IMR-90 (cell line): ENCODE results near the gene NREP. TPM values are rescaled to one million over a fixed set of nuclear protein-coding genes. Genes with fewer than 3 reads are reported as not detected.

ENCODE experiments used
- ATAC-seq: fragments of 200-7000 bp; cut with Tn5 transposase; 2 replicates; pipeline ENCODE4 v1.9.1; 2020; ENCODE audit warnings: low read depth, mild to moderate bottlenecking, moderate library complexity
- Bru-seq: library from RNA; stranded (reverse); fragments of 400-500 nt; gene quantifications from one replicate; lab custom pipeline; 2021; lab: Mats Ljungman, UMichigan
- BruChase-seq, 2 experiments: library from RNA; stranded (reverse); fragments of 400-500 nt; gene quantifications; one replicate each; lab custom pipeline; 2021; lab: Mats Ljungman, UMichigan
- BruUV-seq: library from RNA; stranded (reverse); fragments of 400-500 nt; replicated peaks from 2 replicates; lab custom pipeline; 2021; lab: Mats Ljungman, UMichigan
- CTCF ChIA-PET: fragments of 300-600 bp; formaldehyde crosslinking; extraction: SDS; loops from one replicate; lab custom pipeline; 2021; ENCODE audit warnings: antibody characterized with exemption; lab: Yijun Ruan, JAX
- POLR2A ChIA-PET: fragments of 300-600 bp; sonication (Branson Sonifier 250); formaldehyde crosslinking; loops from one replicate; lab custom pipeline; 2022; ENCODE audit warnings: antibody characterized with exemption; ENCODE audit not compliant: unreplicated experiment; lab: Charles Lee
- DNase-seq: peaks from one replicate; pipeline ENCODE4 v3.0.0; 2013
- H2AFZ ChIP-seq: replicated peaks from 2 replicates; pipeline ENCODE3; 2013; ENCODE audit warnings: low read length, mild to moderate bottlenecking; ENCODE audit not compliant: poor library complexity
- H2AK5ac ChIP-seq: 2 replicates; pipeline ENCODE4 v1.6.1; 2013; ENCODE audit warnings: low read depth, low read length, inconsistent platforms
- H2AK9ac ChIP-seq: replicated peaks from 2 replicates; pipeline ENCODE3; 2013; ENCODE audit warnings: mild to moderate bottlenecking, low read depth, low read length, moderate library complexity; ENCODE audit not compliant: poor library complexity
- H2BK120ac ChIP-seq: 2 replicates; pipeline ENCODE4 v1.6.1; 2013; ENCODE audit warnings: low read depth, low read length, inconsistent platforms
- H2BK15ac ChIP-seq: 3 replicates; pipeline ENCODE4 v1.6.1; 2013; ENCODE audit warnings: low read depth, low read length, inconsistent platforms
- H2BK20ac ChIP-seq: 2 replicates; pipeline ENCODE4 v1.6.1; 2013; ENCODE audit warnings: low read depth, mild to moderate bottlenecking, inconsistent platforms, low read length, moderate library complexity
- H2BK5ac ChIP-seq: 2 replicates; pipeline ENCODE4 v1.6.1; 2013; ENCODE audit warnings: mild to moderate bottlenecking, low read depth, low read length, inconsistent platforms; ENCODE audit not compliant: poor library complexity, severe bottlenecking
- H3K14ac ChIP-seq: replicated peaks from 2 replicates; pipeline ENCODE4 v1.6.1; 2013; ENCODE audit warnings: low read depth, low read length, inconsistent platforms
- H3K18ac ChIP-seq: 2 replicates; pipeline ENCODE4 v1.6.1; 2013; ENCODE audit warnings: low read depth, low read length, control low read depth
- H3K23ac ChIP-seq: 2 replicates; pipeline ENCODE4 v1.6.1; 2013; ENCODE audit warnings: low read depth, low read length, inconsistent platforms
- H3K27ac ChIP-seq: 2 replicates; pipeline ENCODE4 v1.5.1; 2013; ENCODE audit warnings: mild to moderate bottlenecking, control low read depth, low read length; ENCODE audit not compliant: insufficient read depth
- H3K27me3 ChIP-seq: 2 replicates; pipeline ENCODE4 v1.6.1; 2013; ENCODE audit warnings: low read length; ENCODE audit not compliant: control insufficient read depth, insufficient read depth
- H3K36me3 ChIP-seq: 2 replicates; pipeline ENCODE4 v1.6.1; 2013; ENCODE audit warnings: low read length, mixed read lengths; ENCODE audit not compliant: control insufficient read depth, insufficient read depth
- H3K4ac ChIP-seq: 2 replicates; pipeline ENCODE4 v1.6.1; 2013; ENCODE audit warnings: low read depth, low read length, inconsistent platforms
- H3K4me1 ChIP-seq: 2 replicates; pipeline ENCODE4 v1.6.1; 2013; ENCODE audit warnings: low read length, mixed read lengths; ENCODE audit not compliant: control insufficient read depth, insufficient read depth
- H3K4me2 ChIP-seq: 2 replicates; pipeline ENCODE4 v1.6.1; 2013; ENCODE audit warnings: low read depth, mild to moderate bottlenecking, control low read depth, low read length, moderate library complexity
- H3K4me3 ChIP-seq: 2 replicates; pipeline ENCODE4 v1.5.1; 2013; ENCODE audit warnings: low read depth, mild to moderate bottlenecking, control low read depth, low read length, moderate library complexity; ENCODE audit not compliant: insufficient read depth
- H3K56ac ChIP-seq: 2 replicates; pipeline ENCODE4 v1.6.1; 2013; ENCODE audit warnings: low read length, inconsistent platforms; ENCODE audit not compliant: insufficient read depth; ENCODE audit errors: extremely low read depth
- H3K79me1 ChIP-seq, 2 experiments: 2 replicates each; pipeline ENCODE4 v1.6.1; 2013; ENCODE audit warnings: low read length in 2 of 2, inconsistent platforms in 1 of 2, low read depth in 1 of 2
- H3K9ac ChIP-seq: 2 replicates; pipeline ENCODE4 v1.6.1; 2013; ENCODE audit warnings: low read depth, low read length, control low read depth
- H3K9me1 ChIP-seq: 2 replicates; pipeline ENCODE4 v1.6.1; 2013; ENCODE audit warnings: low read length, inconsistent platforms; ENCODE audit not compliant: insufficient read depth
- H3K9me3 ChIP-seq: 2 replicates; pipeline ENCODE4 v1.6.1; 2013; ENCODE audit warnings: low read length; ENCODE audit not compliant: control insufficient read depth, insufficient read depth
- H4K20me1 ChIP-seq: 2 replicates; pipeline ENCODE4 v1.6.1; 2013; ENCODE audit warnings: low read length, inconsistent platforms; ENCODE audit not compliant: insufficient read depth
- H4K5ac ChIP-seq: 2 replicates; pipeline ENCODE4 v1.6.1; 2013; ENCODE audit warnings: mild to moderate bottlenecking, low read depth, low read length, control low read depth
- H4K8ac ChIP-seq, 2 experiments: 2 replicates each; pipeline ENCODE4 v1.6.1; 2013; ENCODE audit warnings: low read depth in 2 of 2, low read length in 2 of 2, control low read depth in 1 of 2, inconsistent platforms in 1 of 2
- H4K91ac ChIP-seq: 2 replicates; pipeline ENCODE4 v1.6.1; 2013; ENCODE audit warnings: low read depth, low read length, inconsistent platforms; ENCODE audit not compliant: insufficient read depth
- MAZ ChIP-seq: IDR thresholded peaks from 2 replicates; pipeline ENCODE4 v1.6.1; 2012; ENCODE audit warnings: low read depth, mild to moderate bottlenecking, low read length, improper control_type of control experiment, moderate library complexity, borderline replicate concordance
- SMC3 ChIP-seq: fragments of 150-350 bp; IDR thresholded peaks from 2 replicates; pipeline ENCODE4 v1.6.1; 2016; ENCODE audit warnings: low read depth, mild to moderate bottlenecking, antibody characterized with exemption, low read length, moderate library complexity
- WGBS, 2 experiments: methylation state at CpG; one replicate each; pipeline versions ENCODE4 v1.1.5 to v1.1.7; 2013; ENCODE audit warnings: missing lambda C conversion rate in 2 of 2; ENCODE audit not compliant: insufficient read length in 1 of 2; ENCODE audit errors: extremely low coverage in 2 of 2; 5-methylcytosine and 5-hydroxymethylcytosine counted together
- dilution Hi-C: fragments of 300-500 bp; cut with HindIII; formaldehyde crosslinking; loops from one replicate; pipeline ENCODE4 v1.14.3; 2018; ENCODE audit warnings: low sequenced_read_pairs; ENCODE audit not compliant: unreplicated experiment
- in situ Hi-C: fragments of 300-500 bp; cut with MboI; formaldehyde crosslinking; loops from 3 replicates; pipeline ENCODE4 v1.14.3; 2019; ENCODE audit warnings: low sequenced_read_pairs, inconsistent platforms, mixed read lengths
- intact Hi-C: fragments of 100-400 bp; cut with micrococcal nuclease; formaldehyde crosslinking; loops from 2 replicates; pipeline ENCODE4 v1.10.0; 2022
- long read RNA-seq: library from polyadenylated mRNA; unstranded; transcript quantifications from one replicate; pipeline ENCODE4 v2.0.0, GENCODE V29; 2021; ENCODE audit not compliant: unreplicated experiment
- polyA plus RNA-seq, 3 experiments: library from polyadenylated mRNA; depleted of rRNA; stranded (reverse); fragments of >200 nt; gene quantifications; 2 replicates each; pipeline ENCODE4 v1.2.3, GENCODE V29; 2012; ENCODE audit warnings: low replicate concordance in 1 of 3
- total RNA-seq: library from RNA; depleted of rRNA; stranded (reverse); fragments of >200 nt; gene quantifications from 2 replicates; pipeline ENCODE4 v1.2.3, GENCODE V29; 2012; rRNA removed

The NREP gene, protein sequence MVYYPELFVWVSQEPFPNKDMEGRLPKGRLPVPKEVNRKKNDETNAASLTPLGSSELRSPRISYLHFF
- total RNA-seq (178 and 234 TPM in 2 replicates), polyA plus RNA-seq (2012; rRNA removed) (246 and 277 TPM in 2 replicates), Bru-seq, nascent RNA (percentile 53 among the genes with signal in this experiment), BruChase-seq, experiment 1, labeled RNA remaining after a 6-hour chase (percentile 43 among the genes with signal in this experiment), BruChase-seq, experiment 2, labeled RNA remaining after a 2-hour chase (percentile 55 among the genes with signal in this experiment)
- 42.7 and 48.6 TPM in 2 replicates for polyA plus RNA-seq (2012; cell fraction: cytosol; rRNA removed)
- polyA plus RNA-seq (2012; cell fraction: nucleus; rRNA removed; ENCODE audit: low replicate concordance) = 62.1 and 406 TPM in 2 replicates
- long read RNA-seq, transcript NREP-202 (5 exons, 2,581 nt) = major isoform, 38 of 68 reads
- long read RNA-seq, transcript NREP-201 (4 exons, 2,013 nt) = minor isoform, 11 of 68 reads
- long read RNA-seq, partial matches to known transcripts = 3 of 68 reads
- long read RNA-seq, other reads (novel, unspliced or antisense) = 11 of 68 reads

- H2BK120ac ChIP-seq = peak within 1 kb of the TSS; percentile 93
- intact Hi-C loops = loop anchor here (1.0 to 10.0 kb wide), 10 partner anchors 8 to 992 kb away; no protein-coding TSS in a partner anchor
These were observed at the start of gene NREP for GRCh38 chr5:111756581-111757354. Gene NREP, minus strand, starts transcription at chr5:111757194. Its CDS starts 1,422 bp downstream, at chr5:111755772.

More at GRCh38 chr5:111756581-111757354, at the start of gene NREP:
- Histone ChIP-seq H3K14ac (peak within 1 kb of the TSS; percentile 97), H3K9me3 (no peaks in the 10 kb centered on the region), H2AFZ (peak within 1 kb of the TSS; percentile 91), H3K9ac (peak within 1 kb of the TSS; percentile 99), H2BK5ac (peak within 1 kb of the TSS; percentile 97), H3K79me1 (peaks cover 5 to 29% of the 10 kb centered on the region in 2 experiments), H4K8ac (peak within 1 kb of the TSS; percentile 90), H3K27ac (peak within 1 kb of the TSS; percentile 93), H3K9me1 (peaks cover 2% of the 10 kb centered on the region; the same call in 1 of the 2 replicates), H4K5ac (peak within 1 kb of the TSS; percentile 80), H3K23ac (peak within 1 kb of the TSS; percentile 100), H2AK9ac (peak within 1 kb of the TSS; percentile 90), H2AK5ac (peak within 1 kb of the TSS; percentile 89), H4K20me1 (no peaks in the 10 kb centered on the region), H4K91ac (peak within 1 kb of the TSS; percentile 94), H3K4ac (peak within 1 kb of the TSS; percentile 92), H2BK15ac (peak within 1 kb of the TSS; percentile 77), H3K36me3 (no peaks in the 10 kb centered on the region), H3K27me3 (no peaks in the 10 kb centered on the region), H3K18ac (peak within 1 kb of the TSS; percentile 91), H2BK20ac (peak within 1 kb of the TSS; percentile 75), H3K4me2 (peak within 1 kb of the TSS; percentile 88), H3K56ac (peak within 1 kb of the TSS; percentile 98), H3K4me3 (peak within 1 kb of the TSS; percentile 95), H3K4me1 (peaks cover 2% of the 10 kb centered on the region)
- no CpG with 5 or more reads among the region's 12 CpGs for WGBS, 2 experiments
- no peak for TF ChIP-seq SMC3
- TF ChIP-seq MAZ = peak; percentile 11; the same call in 1 of the 2 replicates
- DNase-seq = no peak
- CTCF ChIA-PET = interaction anchor here (1.0 kb wide), 1 partner anchor 21 kb away, joined by 3 read pairs; no protein-coding TSS in a partner anchor
- peak; percentile 5 for ATAC-seq
- dilution Hi-C loops (no loop called here), in situ Hi-C loops (no loop called here)
- TSS peak; percentile 71 for BruUV-seq
- POLR2A ChIA-PET = interaction anchor here (0.7 to 1.3 kb wide), 4 partner anchors 9 to 241 kb away, joined by 3 to 5 read pairs (median 3); no protein-coding TSS in a partner anchor
